Hepatocyte (in vitro differentiated cells): ENCODE results near the gene F2RL3. TPM values are rescaled to one million over a fixed set of nuclear protein-coding genes. Genes with fewer than 3 reads are reported as not detected.

ENCODE experiments used
- DNase-seq: peaks from one replicate; pipeline ENCODE4 v3.0.0-alpha.2; 2016; ENCODE audit warnings: low spot score
- H2AFZ ChIP-seq: fragments of 200-600 bp; sonication (generic); 2 replicates; pipeline ENCODE4 v1.6.0; 2016; ENCODE audit warnings: antibody characterized with exemption, mild to moderate bottlenecking
- H3K27ac ChIP-seq: fragments of 200-600 bp; sonication (generic); 2 replicates; pipeline ENCODE4 v1.5.1; 2016; ENCODE audit warnings: mild to moderate bottlenecking
- H3K27me3 ChIP-seq: fragments of 200-600 bp; sonication (generic); 2 replicates; pipeline ENCODE4 v1.6.1; 2016
- H3K36me3 ChIP-seq: fragments of 200-600 bp; sonication (generic); replicated peaks from 2 replicates; pipeline ENCODE4 v1.5.1; 2016; ENCODE audit warnings: low read depth; ENCODE audit not compliant: insufficient read depth
- H3K4me1 ChIP-seq: fragments of 200-600 bp; sonication (generic); 2 replicates; pipeline ENCODE4 v1.5.1; 2016; ENCODE audit warnings: mild to moderate bottlenecking, moderate library complexity; ENCODE audit not compliant: insufficient read depth
- H3K4me2 ChIP-seq: fragments of 200-600 bp; sonication (generic); 2 replicates; pipeline ENCODE4 v1.6.0; 2016
- H3K4me3 ChIP-seq: fragments of 200-600 bp; sonication (generic); 2 replicates; pipeline ENCODE4 v1.5.1; 2016; ENCODE audit warnings: mild to moderate bottlenecking
- H3K79me2 ChIP-seq: fragments of 200-600 bp; sonication (generic); 2 replicates; pipeline ENCODE4 v1.6.0; 2017; ENCODE audit warnings: mild to moderate bottlenecking
- H3K9me2 ChIP-seq: fragments of 200-600 bp; sonication (generic); replicated peaks from 2 replicates; pipeline ENCODE4 v1.6.0; 2017; ENCODE audit warnings: mild to moderate bottlenecking; ENCODE audit not compliant: insufficient read depth
- H3K9me3 ChIP-seq: fragments of 200-600 bp; sonication (generic); 2 replicates; pipeline ENCODE4 v1.5.1; 2016; ENCODE audit warnings: low read depth, mild to moderate bottlenecking
- H4K20me1 ChIP-seq: fragments of 200-600 bp; sonication (generic); 2 replicates; pipeline ENCODE4 v1.6.0; 2016; ENCODE audit warnings: mild to moderate bottlenecking; ENCODE audit not compliant: insufficient read depth, poor library complexity, severe bottlenecking
- CTCF ChIP-seq: fragments of 200-600 bp; sonication (generic); IDR thresholded peaks from 2 replicates; pipeline ENCODE4 v1.5.1; 2016; ENCODE audit warnings: antibody characterized with exemption, mild to moderate bottlenecking; ENCODE audit not compliant: poor library complexity
- EZH2 ChIP-seq: fragments of 200-600 bp; sonication (generic); IDR thresholded peaks from 2 replicates; pipeline ENCODE4 v1.6.1; 2016; ENCODE audit warnings: antibody characterized with exemption, mild to moderate bottlenecking, borderline replicate concordance
- EZH2phosphoT487 ChIP-seq: fragments of 200-600 bp; sonication (generic); IDR thresholded peaks from one replicate; pipeline ENCODE4 v1.6.1; 2018; ENCODE audit warnings: antibody characterized with exemption, mild to moderate bottlenecking, low read depth, moderate library complexity; ENCODE audit not compliant: unreplicated experiment, severe bottlenecking
- WGBS: methylation state at CpG from one replicate; pipeline ENCODE4 v1.1.6; 2016; ENCODE audit warnings: low lambda C conversion rate; ENCODE audit errors: missing lambda C conversion rate; 5-methylcytosine and 5-hydroxymethylcytosine counted together
- polyA plus RNA-seq: library from polyadenylated mRNA; unstranded; fragments of >200 nt; fragmentation: Nextera tagmentation; extraction: Ambion mirVana; gene quantifications from 2 replicates; pipeline ENCODE4 v1.2.1, GENCODE V29; 2016
- total RNA-seq: library from RNA; depleted of rRNA; stranded (reverse); fragments of >200 nt; gene quantifications from 2 replicates; pipeline ENCODE4 v1.2.3, GENCODE V29; 2014

F2RL3 gene
- total and polyA plus RNA-seq, 2 experiments from 2014 or later: 0.08 to 0.13 TPM

- 98% methylated on average over 3 of the region's 3 CpGs for WGBS
- no peaks in the 10 kb centered on the region for H3K36me3 ChIP-seq
These were observed 27.8 kb upstream of the F2RL3 start for GRCh38 chr19:16861011-16861410.

GRCh38 chr19:16861834-16862233 lies 27.0 kb upstream of the F2RL3 start:
- no peak for DNase-seq
- Histone ChIP-seq H2AFZ (no peak overlapping the region), H3K27ac (no peak overlapping the region), H3K4me1 (no peaks in the 10 kb centered on the region), H3K79me2 (no peaks in the 10 kb centered on the region), H3K4me3 (no peak overlapping the region), H3K36me3 (no peaks in the 10 kb centered on the region), H3K27me3 (no peaks in the 10 kb centered on the region), H3K4me2 (no peak overlapping the region), H3K9me3 (no peaks in the 10 kb centered on the region), H3K9me2 (no peaks in the 10 kb centered on the region), H4K20me1 (no peaks in the 10 kb centered on the region)
- 95% methylated on average over 5 of the region's 5 CpGs for WGBS
- no peak for TF ChIP-seq CTCF
- no peak for TF ChIP-seq EZH2
- TF ChIP-seq EZH2phosphoT487: no peak

More at GRCh38 chr19:16861011-16861410, 27.8 kb upstream of the F2RL3 start:
- no peaks in the 10 kb centered on the region for H3K9me2 ChIP-seq
- H4K20me1 ChIP-seq: no peaks in the 10 kb centered on the region
- H2AFZ ChIP-seq: no peak overlapping the region
- no peaks in the 10 kb centered on the region for H3K27me3 ChIP-seq
- no peaks in the 10 kb centered on the region for H3K9me3 ChIP-seq
- no peak overlapping the region for H3K4me2 ChIP-seq
- no peaks in the 10 kb centered on the region for H3K79me2 ChIP-seq
- no peak for DNase-seq
- H3K4me3 ChIP-seq: no peak overlapping the region
- no peaks in the 10 kb centered on the region for H3K4me1 ChIP-seq
- TF ChIP-seq CTCF (no peak), EZH2phosphoT487 (no peak), EZH2 (no peak)
- H3K27ac ChIP-seq: no peak overlapping the region

GRCh38 chr19:16862826-16863415 lies 25.9 kb upstream of the F2RL3 start:
- Histone ChIP-seq H3K27ac (no peak overlapping the region), H4K20me1 (no peaks in the 10 kb centered on the region), H2AFZ (no peak overlapping the region), H3K9me3 (no peaks in the 10 kb centered on the region), H3K4me3 (no peak overlapping the region), H3K27me3 (no peaks in the 10 kb centered on the region), H3K9me2 (no peaks in the 10 kb centered on the region), H3K4me2 (no peak overlapping the region), H3K4me1 (no peaks in the 10 kb centered on the region), H3K36me3 (no peaks in the 10 kb centered on the region), H3K79me2 (no peaks in the 10 kb centered on the region)
- TF ChIP-seq EZH2: no peak
- no peak for DNase-seq
- 95% methylated on average over 10 of the region's 10 CpGs for WGBS

- H3K27me3 ChIP-seq: no peaks in the 10 kb centered on the region
- no peak for TF ChIP-seq EZH2
- no peak for TF ChIP-seq EZH2phosphoT487
- TF ChIP-seq CTCF: no peak
- H3K79me2 ChIP-seq: no peaks in the 10 kb centered on the region
- no peaks in the 10 kb centered on the region for H4K20me1 ChIP-seq
- H2AFZ ChIP-seq: no peak overlapping the region
- no peak for DNase-seq
- no peaks in the 10 kb centered on the region for H3K9me3 ChIP-seq
- H3K4me2 ChIP-seq: no peak overlapping the region
- H3K27ac ChIP-seq: no peak overlapping the region
- 98% methylated on average over 10 of the region's 10 CpGs for WGBS
- no peaks in the 10 kb centered on the region for H3K36me3 ChIP-seq
- no peak overlapping the region for H3K4me3 ChIP-seq
- no peaks in the 10 kb centered on the region for H3K9me2 ChIP-seq
- no peaks in the 10 kb centered on the region for H3K4me1 ChIP-seq
These were observed 21.6 kb upstream of the F2RL3 start for GRCh38 chr19:16867211-16867610.
